HG02943 (cell line): Measurements from ENCODE around the gene GPR35.
"Not testable (repeated sequence)": the region's sequence is repeated elsewhere in the genome, so short reads cannot be mapped to it uniquely, and the experiment has no call there.

Experiments used
- ATAC-seq: cut with Tn5 transposase; IDR thresholded peaks from one replicate; pipeline ENCODE4 v1.9.1; 2021; ENCODE audit warnings: mild to moderate bottlenecking, low read depth, moderate library complexity; ENCODE audit not compliant: unreplicated experiment

Gene GPR35

GRCh38 chr2:240601831-240602160, 23.5 kb upstream of the GPR35 start:
- no peak for ATAC-seq

GRCh38 chr2:240602266-240603050, 22.8 kb upstream of the GPR35 start:
- no peak for ATAC-seq

GRCh38 chr2:240603081-240603835, 22.0 kb upstream of the GPR35 start:
- ATAC-seq: no peak

- no peak for ATAC-seq
Observed at GRCh38 chr2:240603846-240604245, 21.4 kb upstream of the GPR35 start.

GRCh38 chr2:240604291-240604938, 20.9 kb upstream of the GPR35 start:
- ATAC-seq: no peak

GRCh38 chr2:240604939-240605716, 20.2 kb upstream of the GPR35 start:
- ATAC-seq: no peak

- ATAC-seq: no peak
Observed at GRCh38 chr2:240605867-240606743, 19.2 kb upstream of the GPR35 start.

- no peak for ATAC-seq
Observed at GRCh38 chr2:240611601-240612210, 13.6 kb upstream of the GPR35 start.

- no peak for ATAC-seq
Observed at GRCh38 chr2:240613781-240614180, 11.5 kb upstream of the GPR35 start.

GRCh38 chr2:240614391-240614790, 10.9 kb upstream of the GPR35 start:
- no peak for ATAC-seq

GRCh38 chr2:240615396-240615795, 9.9 kb upstream of the GPR35 start:
- ATAC-seq: no peak

GRCh38 chr2:240615820-240616547, 9.3 kb upstream of the GPR35 start:
- ATAC-seq: no peak

GRCh38 chr2:240616860-240617666, 8.2 kb upstream of the GPR35 start:
- ATAC-seq: not testable (repeated sequence)

- no peak for ATAC-seq
Observed at GRCh38 chr2:240618776-240619175, 6.5 kb upstream of the GPR35 start.

- no peak for ATAC-seq
Observed at GRCh38 chr2:240619506-240620148, 5.7 kb upstream of the GPR35 start.

- no peak for ATAC-seq
Observed at GRCh38 chr2:240620149-240620731, 5.0 kb upstream of the GPR35 start.

- ATAC-seq: no peak
Observed at GRCh38 chr2:240620859-240621258, 4.4 kb upstream of the GPR35 start.
